Activated CD4-positive, alpha-beta T cell treated with anti-CD3 and anti-CD28 coated beads for 24 hours (primary cell): ENCODE results near the gene KCTD6.

Source experiments
- DNase-seq, 2 donors: peaks; one replicate each; pipeline ENCODE4 v3.0.0-alpha.2; 2020; ENCODE audit warnings: low read depth in 2 of 2

The KCTD6 gene

DNA sequence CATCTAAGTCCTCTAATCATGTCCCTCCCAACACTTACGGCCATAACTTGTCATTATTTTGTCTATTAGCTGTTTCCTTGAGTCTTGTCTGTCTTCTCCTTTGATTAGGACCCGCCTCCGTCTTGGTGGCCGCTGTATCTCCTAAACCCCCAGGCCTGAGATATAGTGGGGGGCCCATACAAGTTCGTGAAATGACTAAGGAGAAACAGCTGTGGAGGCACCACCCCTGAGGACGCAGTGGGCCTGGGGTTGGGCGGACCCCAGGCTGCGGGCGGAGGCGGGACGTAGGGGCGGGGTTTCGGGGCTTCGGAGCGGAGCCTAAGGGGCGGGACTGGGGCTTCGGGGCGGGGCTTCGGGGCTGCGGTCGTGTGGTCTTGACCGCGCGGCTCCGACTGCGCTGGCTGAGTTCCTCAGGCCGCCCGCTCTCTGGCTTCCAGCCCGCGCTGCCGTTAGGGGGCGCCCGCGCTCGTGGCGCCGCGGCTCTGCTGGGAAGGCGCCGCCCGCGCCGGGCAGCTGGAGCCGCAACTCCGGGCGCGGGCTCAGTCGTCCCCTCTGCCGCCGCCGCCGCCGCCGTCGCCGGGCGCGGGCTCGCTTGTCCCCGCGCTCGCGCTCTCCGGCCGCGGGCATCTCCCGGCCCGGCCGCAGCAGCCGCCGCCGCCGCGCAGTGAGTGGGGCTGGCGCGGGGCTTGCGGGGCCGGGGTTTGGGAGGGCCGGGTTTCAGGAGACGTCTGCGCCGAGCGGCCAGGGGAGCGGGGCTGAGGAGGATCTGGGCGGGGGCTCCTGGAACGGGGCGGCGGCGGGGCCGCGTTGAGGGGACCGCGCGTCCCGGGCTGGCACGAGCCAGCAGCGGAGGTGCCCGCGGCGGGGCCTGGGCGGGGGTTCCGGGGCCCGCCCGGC, at the start of gene KCTD6:
Gene KCTD6, plus strand, starts transcription at position 591 of the 897 bp plus-strand sequence. CDS start 6,660 bp downstream, outside the sequence.
- DNase-seq = peak; percentile 78 to 85

GRCh38 chr3:58452176-58452575, 39.7 kb upstream of the KCTD6 start:
- no peak for DNase-seq

DNA sequence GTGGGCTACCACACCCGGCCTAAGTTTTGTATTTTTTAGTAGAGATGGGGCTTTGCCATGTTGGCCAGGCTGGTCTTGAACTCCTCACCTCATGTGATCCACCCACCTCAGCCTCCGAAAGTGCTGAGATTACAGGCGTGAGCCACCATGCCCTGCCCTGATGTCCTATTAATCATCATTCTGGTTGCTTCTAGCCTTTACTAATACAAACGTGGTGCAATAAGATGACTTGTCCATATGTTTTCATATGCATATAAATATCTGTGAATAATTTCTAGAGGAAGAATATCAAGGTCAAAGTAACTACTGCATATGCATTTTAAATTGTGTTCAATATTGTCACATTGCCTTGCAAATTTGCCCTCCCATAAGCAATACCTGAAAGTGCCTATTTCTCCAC, 32.7 kb upstream of the KCTD6 start:
- DNase-seq = no peak

DNA sequence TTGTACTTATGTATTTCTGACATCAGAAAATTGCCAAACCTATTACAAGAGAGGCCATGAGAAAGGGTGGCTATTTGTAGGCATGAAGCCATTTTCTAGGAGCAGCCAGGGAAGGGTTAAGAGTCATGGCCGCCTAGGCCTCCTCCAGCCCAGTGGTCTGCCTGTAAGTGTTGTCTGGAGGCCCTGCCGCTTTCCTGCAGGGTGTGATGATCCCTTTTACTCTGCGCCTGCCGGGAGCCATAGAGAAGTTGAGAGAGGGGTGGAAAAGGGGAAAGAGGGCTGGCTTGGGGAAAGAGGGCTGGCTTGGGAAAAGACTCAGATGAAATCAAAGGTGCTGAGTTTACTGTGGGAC, 29.1 kb upstream of the KCTD6 start:
- DNase-seq = no peak

- DNase-seq = peak; percentile 64 to 68
Observed at GRCh38 chr3:58463181-58463941, 28.5 kb upstream of the KCTD6 start.

GRCh38 chr3:58463942-58464271, 28.0 kb upstream of the KCTD6 start:
- DNase-seq = no peak

- DNase-seq = no peak
Observed at GRCh38 chr3:58464866-58465265, 27.0 kb upstream of the KCTD6 start.

DNA sequence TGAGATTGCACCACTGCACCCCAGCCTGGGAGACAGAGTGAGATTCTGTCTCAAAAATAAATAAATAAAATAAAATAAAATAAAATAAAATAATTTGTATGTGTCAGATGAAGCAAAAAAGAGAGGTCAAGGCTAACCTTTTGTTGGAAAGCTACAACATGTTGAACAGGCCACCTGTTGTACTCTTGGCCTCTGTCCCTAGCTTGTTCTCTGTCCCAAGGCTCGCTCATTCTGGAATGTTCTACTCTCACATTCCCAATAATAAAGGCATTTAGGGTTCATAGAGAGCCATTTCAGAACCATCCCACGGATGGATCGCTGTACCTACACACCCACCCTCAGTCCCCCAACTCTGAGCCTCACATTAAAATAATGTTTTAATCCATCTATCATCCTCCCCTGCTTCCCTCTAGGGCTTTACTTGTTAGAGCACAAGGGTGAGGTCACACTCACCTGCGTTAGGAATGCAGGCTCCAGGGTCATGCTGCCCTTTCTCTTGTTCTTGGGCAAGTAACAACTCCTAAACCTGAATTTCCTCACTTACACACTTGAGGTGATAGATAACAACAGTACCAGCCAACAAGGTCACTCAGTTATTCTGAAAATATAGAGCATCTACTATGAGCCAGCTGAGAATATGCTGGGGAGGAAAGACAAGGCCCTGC, 24.9 kb upstream of the KCTD6 start:
- no peak for DNase-seq

DNA sequence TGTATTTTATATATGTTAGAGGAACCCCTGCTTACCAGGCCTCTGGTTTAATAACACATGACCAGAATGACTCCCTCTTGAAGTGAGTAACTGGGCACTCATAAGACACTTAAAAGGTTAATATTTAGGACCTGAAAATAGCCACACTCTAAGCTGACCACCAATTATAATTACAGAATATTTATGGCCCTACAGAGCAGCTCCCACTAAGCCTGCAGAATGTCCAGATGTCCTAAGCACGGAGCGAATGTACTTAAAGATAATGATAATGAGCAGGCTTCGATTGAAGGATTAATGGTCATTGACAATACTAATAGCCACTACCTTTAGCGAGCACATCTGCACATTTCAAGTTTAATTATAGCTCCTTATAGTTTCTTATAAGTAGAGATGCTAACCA, 22.8 kb upstream of the KCTD6 start:
- no peak for DNase-seq

GRCh38 chr3:58470363-58471024, 21.4 kb upstream of the KCTD6 start:
- no peak for DNase-seq

DNA sequence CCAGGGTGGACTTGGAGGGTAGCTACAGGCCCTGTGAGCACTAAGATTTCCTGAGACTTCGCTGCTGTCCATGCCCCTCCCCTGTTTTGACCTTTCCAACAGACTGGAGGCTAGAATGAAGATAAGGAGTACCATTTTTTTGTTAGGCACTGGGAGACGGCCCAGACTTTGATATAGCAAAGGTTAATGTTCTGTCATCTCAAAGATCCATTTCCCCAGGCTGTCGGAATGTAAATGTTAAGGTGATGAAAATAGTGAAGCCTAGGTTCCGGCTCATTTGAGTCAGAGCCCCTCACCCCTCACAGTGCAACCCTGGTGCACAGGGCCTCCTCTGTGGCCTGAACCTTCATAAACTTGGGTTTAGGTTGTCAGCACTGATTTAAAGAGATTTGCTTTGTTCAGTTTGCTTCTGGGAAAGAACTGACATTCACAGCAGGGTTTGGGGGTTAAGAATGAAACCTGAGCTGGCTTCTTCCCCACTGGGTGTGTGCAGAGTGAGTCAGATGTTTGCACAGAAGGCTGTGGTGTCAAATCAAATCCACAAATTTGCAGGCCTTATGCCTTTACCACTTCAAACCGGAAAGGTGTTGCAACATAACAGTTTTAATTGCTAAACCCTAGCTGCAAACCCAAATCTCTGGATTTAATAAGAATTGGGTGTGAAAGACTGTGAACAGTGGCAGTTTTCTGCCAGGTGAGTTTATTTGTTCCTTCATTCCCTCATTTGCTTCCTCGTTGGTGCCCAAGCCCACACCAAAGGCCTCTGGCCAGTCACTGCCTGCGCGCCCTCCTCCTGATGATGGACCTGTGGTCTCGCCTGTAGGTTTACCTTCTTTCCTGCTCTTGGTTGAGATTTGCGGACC, 20.6 kb upstream of the KCTD6 start:
- DNase-seq = no peak

DNA sequence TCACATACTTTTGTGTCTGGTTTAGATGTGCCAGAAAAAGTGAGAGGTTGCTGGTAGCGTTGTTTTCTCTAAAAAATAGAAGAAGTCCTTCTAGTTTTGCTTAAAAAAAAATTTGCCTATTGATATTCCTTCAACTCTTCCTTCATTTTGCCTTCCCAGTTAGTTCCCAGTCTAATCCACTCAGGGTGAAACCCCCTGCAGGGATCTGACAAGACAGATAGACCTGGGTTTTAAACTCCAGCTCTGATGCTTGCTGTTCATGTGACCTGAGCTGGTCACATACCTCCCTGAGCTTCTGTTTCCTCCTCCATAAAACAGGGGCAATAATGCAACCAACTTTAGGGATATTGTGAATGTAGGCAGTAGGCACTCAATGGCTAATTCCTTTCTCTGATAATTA, 18.6 kb upstream of the KCTD6 start:
- DNase-seq = no peak

- DNase-seq = no peak
Observed at GRCh38 chr3:58474348-58474911, 17.5 kb upstream of the KCTD6 start.

DNA sequence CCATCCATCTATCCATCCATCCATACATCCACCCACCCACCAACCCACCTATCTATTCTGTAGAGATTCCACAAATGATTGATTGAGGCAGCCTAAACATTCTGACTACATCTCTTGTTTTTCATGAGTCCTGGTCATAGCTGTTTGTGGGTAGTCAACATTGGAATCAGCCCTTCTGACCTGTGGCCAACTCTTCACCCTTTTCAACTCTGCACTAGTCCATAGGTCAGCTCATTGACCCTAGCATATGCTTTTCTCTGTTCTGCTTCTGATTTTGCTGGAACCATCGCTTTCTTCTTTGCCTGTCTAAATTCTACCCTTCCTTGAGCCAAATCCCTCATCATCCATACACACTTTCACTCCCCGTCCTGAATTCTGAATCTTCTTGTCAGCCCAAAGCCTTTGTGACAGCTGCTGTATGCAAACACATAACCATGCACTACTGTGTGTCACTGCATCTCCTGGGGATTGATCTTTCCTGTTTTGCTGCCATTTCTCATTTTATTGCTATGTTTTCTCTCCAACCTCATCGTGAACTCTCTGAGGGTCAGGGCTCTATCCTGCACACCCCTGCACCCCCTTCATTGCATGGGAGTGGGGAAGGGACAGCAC, 16.8 kb upstream of the KCTD6 start:
- no peak for DNase-seq

- no peak for DNase-seq
Observed at GRCh38 chr3:58478781-58479180, 13.1 kb upstream of the KCTD6 start.

GRCh38 chr3:58480309-58480708, 11.6 kb upstream of the KCTD6 start:
- no peak for DNase-seq

DNA sequence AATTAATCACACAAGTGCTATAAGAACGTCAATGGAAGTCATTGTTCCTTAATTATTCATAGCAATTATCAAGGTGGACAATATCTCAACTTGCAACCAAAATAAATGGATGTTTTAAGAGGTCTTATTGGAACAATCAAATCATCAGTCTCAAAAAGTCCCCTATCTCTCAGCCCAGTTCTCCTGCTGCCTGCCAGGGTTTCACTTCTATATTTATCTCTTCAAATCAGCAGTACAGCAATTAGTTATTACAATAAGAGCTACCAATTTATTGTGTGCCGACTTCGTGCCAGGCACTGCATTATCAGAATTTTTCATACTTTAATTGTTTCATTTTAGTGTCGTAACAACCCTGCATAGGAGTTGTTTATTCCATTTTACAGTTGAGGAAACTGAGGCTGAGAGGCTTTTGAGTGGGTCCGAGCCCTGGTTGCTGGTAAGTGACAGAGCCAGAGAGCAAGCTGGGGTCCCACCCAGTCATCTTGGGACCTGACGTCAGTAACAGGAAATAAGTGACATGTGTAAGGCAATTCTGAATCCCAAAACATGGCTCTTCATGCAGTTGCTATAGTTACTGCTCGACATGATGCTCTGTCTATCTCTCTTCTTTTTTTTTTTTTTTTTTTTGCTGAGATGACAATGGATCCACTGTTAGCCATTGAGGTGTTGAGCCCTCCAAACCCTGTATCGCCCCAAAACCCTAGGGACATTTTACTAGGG, 8.8 kb upstream of the KCTD6 start:
- no peak for DNase-seq

DNA sequence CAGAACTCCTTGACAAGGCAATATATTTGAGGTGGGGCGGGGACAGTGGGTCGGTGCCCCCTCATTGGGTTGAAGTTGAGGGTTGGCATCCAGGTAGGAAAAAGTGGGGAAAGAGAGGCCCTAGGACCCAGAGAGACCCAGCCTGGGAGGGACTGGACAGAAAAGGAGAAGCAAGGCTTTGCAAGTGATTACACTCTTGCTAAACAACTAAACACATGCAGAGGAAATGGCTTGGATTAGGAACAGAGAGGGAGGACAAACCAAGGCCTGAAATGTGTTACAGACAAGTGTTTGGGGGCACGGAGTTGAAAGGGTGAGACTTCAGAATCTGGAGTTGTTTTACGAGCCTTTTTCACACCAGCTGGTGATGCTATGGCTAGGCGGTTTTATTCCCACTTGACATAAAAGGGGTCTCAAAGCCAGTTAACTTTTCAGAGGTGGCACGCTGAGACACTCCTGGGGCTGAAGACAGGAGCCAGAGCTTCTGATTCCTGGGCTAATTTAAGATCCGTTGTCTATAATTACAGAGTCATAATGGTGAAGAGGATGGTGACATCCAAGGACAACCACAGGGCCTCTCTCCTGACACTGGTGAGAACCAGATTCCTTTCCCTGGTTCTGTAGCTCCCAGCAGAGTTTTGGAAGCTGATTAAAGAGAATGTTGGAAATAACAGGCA, 7.7 kb upstream of the KCTD6 start:
- no peak for DNase-seq

DNA sequence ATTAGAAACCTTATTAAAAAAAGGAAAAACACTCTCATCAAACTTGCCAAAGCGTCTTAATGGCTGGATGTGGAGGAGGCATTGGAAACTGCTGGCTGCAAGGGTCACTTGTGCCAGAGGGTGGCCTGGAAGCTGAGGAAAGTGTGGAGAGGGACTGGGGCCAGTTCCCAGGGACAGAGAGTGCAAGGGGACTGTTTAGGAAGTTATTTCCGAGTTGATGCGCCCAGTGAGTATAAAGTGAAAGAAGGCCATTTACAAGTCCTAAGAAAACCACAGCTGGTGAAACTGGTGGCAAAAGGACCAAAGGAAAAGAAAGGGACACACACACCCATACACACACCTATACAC, 7.2 kb upstream of the KCTD6 start:
- DNase-seq = no peak
